ENCODE data around the gene FUCA2. TPM values are rescaled to one million over a fixed set of nuclear protein-coding genes. Genes with fewer than 3 reads are reported as not detected.

FUCA2 gene
- total RNA-seq = 52.9 and 68.8 TPM in 2 replicates

GRCh38 chr6:143510991-143511891, at the start of gene FUCA2:
FUCA2 (minus strand) TSS chr6:143511720; CDS start chr6:143511634, 86 bp downstream.

GRCh38 chr6:143450453-143451371, 60.8 kb downstream of the FUCA2 start, which contains the start of the genes ADAT2 and PEX3:
ADAT2 (minus strand) TSS chr6:143450695; CDS start chr6:143450658, 37 bp downstream.
PEX3 (plus strand) TSS chr6:143450805; CDS start chr6:143451043, 238 bp downstream.

Other genes with a start within 250 kb of the FUCA2 start
- gene ADAT2, start 61.0 kb downstream of the FUCA2 start, total RNA-seq = 1.5 and 1.6 TPM in 2 replicates
- 8.8 and 10.9 TPM in 2 replicates for gene PEX3, start 60.9 kb downstream of the FUCA2 start, total RNA-seq
- 33.5 and 65.1 TPM in 2 replicates for gene PHACTR2, start 166.2 kb upstream of the FUCA2 start, total RNA-seq

Data from pericardium fibroblast (primary cell).